HG03354 (cell line): ENCODE measurements around the gene ATXN10.
"Not testable (repeated sequence)": the region's sequence is repeated elsewhere in the genome, so short reads cannot be mapped to it uniquely, and the experiment has no call there.

ENCODE experiments used
- ATAC-seq: cut with Tn5 transposase; IDR thresholded peaks from one replicate; pipeline ENCODE4 v1.9.1; 2021; ENCODE audit warnings: mild to moderate bottlenecking; ENCODE audit not compliant: unreplicated experiment, poor library complexity, severe bottlenecking

ATXN10 gene

DNA sequence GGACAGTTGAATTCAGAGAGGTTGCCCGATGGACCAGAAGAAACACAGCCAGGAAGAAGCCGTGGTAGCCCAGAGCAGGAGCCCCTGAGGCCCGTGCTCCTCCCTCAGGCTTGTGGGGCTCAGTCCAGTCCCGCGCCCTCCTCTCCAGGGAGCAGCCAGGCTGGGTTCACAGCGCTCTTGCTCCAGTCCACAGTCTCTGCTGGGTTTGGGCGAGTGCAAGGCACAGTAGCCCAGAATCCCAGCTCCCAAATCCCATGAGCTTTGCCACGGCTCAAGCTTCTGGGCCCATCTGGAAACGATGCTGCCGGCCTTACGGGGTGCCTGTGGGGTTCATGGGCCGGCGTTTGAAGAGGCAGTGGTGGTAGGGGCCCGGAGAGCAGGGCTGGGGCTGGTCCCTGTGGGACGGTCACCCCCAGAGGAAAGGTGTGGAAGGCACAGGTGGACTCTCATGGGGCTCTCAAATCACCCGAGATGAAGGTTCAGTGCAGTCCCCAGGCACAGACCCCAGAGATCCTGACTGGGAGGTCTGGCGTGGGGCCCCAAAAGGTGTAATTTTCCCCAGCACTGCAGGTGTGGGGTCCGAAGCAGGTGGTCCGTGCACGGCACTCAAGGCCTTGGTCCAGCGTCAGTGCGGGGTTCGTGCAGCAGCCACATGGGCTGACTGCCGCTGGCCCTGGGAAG, 30.6 kb upstream of the ATXN10 start:
- no peak for ATAC-seq

GRCh38 chr22:45642986-45643385, 28.6 kb upstream of the ATXN10 start:
- no peak for ATAC-seq

- no peak for ATAC-seq
These were observed 26.9 kb upstream of the ATXN10 start for GRCh38 chr22:45644714-45645113.

DNA sequence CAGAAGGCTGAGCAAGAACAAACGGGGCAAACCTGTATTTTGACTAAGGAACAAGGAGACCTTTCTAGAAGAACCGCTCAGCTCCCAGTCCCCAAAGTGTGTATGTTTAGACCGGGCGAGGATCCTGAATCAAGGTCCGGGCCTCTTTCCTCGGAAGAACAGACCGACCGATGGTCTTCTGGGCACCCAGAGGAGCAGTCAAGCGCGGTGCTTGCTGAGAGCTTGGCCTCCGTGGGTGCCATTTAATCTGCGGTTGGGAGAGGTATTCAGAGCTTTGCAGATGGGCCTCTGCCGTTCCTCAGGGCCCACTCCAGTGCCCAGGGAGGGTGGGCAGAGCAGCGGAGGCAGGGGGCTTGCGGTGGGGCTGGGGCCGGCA, 26.5 kb upstream of the ATXN10 start:
- no peak for ATAC-seq

DNA sequence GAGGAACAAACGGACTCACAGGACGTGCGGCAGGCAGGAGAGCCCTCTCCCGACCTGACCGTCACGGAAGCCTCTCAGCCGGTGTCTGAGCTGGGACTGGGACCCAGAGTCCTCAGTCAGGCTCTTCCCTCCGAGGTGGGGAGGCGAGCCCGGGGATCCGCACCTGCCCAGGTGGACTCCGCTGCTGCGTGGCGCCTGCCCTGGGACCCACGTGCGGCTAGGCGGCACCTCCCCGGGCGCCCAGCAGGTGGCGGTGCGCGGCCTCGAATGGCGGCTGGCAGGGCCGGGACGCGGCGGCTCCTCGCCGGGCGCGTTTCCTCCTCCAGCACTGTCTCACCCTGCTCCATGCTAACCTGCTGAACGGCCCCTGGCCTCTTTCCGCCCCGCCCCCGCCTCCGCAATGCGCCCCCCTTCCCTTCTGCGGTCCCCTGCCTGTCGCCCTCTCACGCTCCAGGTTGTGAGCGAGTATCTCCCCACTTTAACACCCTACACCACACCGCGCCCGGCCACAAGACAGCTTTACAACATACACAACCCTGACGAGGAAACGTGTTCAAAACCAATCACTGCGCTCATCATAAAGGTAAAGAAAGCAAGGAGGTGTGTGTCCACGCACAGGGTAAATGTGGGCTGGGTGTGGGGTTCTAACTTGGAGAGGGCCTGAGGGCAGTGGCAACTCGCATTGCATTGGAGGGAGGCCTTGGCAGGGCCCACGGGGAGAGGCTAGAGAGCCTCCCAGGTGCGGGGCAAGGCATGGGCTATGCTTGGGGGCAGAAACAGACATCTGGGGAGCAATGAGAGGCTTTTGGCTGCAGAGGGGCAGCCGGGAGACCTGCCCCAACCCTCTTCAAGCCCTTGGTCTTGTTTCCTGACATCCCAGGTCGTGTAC, 25.9 kb upstream of the ATXN10 start:
- ATAC-seq: no peak

DNA sequence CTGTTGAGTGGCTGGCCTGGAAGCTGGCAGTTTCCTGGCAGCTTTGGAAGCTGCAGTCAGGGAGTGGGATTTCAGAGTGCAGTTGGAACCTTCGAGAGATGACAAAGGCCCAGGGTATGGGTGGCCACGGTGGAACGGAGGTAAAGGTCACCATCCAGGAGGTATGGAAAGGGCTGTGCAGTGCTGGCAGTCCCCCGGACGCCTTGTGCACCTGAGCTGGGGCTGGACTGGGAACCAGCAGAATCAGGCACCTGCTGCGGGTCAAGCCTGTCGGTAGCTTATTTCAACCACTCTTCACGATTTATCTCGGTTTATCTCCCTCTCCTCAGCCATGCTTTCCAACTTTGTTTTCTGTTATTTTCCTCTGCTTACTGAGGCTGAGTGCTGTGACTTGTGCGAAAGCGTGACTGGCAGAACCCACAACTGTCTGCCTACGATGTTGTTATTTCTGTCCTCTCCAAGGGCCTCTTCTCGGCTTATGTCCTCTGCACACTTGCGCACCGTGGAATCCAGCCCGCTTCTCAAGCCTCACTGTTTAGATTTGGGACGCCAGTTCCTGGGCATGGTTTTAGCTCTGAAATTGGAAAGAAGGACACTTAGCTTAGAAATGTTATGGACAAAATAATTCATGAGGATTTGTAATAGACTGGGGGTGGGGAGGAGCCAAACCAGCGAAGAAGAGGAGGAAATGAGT, 24.0 kb upstream of the ATXN10 start:
- ATAC-seq: no peak

- ATAC-seq: no peak
These were observed 23.1 kb upstream of the ATXN10 start for GRCh38 chr22:45648301-45649117.

DNA sequence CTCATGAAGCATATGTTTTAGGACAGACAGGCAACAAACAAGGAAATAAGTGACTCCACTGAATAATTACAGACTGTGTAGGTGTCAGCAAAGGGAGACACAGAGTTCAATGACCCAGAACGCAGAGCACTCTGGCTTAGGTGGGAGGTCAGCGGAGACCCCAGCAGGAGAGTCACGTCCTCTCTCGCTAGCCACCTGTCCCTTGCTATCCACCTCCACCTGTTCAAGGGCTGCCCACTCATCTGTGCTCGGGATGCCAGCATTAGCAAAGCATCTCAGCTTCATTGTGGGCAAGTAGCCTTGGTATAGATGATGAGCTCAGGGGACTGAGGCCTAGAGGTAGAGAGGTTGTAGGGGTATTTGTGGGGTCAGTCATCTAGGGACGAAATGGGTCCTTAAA, 21.8 kb upstream of the ATXN10 start:
- ATAC-seq: no peak

- ATAC-seq: no peak
These were observed 20.9 kb upstream of the ATXN10 start for GRCh38 chr22:45650721-45651120.

- no peak for ATAC-seq
These were observed 19.6 kb upstream of the ATXN10 start for GRCh38 chr22:45651931-45652528.

GRCh38 chr22:45656577-45656976, 15.1 kb upstream of the ATXN10 start:
- ATAC-seq: no peak

DNA sequence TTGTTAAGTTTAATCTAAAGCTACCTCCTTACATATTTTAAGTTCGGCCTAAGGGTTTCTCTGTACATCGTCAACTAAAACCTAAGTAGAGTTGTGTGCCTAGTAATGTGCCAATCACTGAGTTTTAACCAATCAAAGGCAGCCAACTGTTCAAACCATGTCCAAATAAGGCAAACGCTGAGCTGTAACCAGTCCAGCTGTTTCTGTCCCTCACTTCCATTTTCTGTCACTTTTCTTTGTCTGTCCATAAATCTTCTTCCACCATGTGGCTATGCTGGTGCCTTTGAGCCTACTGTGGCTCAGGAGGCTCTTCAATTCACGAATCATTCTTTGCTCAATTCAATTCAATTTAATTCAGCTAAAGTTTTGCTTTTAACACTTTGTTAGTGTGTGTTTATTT, 13.9 kb upstream of the ATXN10 start:
- no peak for ATAC-seq

DNA sequence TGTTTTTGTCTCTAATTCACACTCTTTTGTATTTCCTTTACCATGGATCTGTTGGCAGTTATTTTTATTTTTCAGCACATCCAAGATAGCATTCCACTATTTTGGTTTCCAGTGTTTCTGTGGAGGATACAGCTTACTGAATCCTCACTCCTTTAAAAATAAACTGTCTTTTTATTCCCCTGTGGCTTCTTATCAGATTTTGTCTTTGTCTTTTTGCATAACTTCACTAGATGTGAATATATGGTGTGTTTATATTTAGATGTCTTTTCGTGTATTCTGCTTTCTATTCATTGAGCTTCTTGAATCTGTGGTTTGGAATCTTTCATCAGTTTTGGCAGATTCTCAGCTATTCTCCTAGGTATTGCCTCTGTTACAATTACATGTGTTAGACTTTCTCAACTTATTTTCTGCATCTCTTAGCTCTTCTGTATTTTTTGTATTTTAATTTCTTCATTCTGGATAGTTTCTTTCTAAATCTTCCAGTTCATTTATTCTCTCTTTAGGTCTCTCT, 7.4 kb upstream of the ATXN10 start:
- no peak for ATAC-seq

DNA sequence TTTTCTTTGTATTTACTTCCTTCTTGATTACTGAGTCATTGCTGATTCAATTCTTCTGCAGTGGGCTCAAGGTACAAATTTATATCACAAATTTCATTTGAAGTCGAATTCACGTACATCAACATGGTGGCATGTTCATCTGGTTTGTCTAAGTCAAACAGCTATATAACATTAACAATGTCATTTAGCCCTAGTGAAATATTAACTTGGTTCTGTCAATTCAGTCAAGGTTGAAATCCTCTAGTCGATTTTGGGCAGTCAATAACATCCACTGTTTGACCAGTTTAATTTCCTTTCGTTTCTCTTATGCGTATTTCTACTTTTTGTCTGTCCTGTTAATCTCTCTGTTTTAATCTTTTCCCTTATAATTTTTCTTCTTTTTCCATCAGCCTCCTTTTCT, 4.1 kb upstream of the ATXN10 start:
- ATAC-seq: no peak

GRCh38 chr22:45670363-45670762, 1.3 kb upstream of the ATXN10 start:
- not testable (repeated sequence) for ATAC-seq

GRCh38 chr22:45670981-45671782, 452 bp upstream of the ATXN10 start:
- ATAC-seq: no peak

DNA sequence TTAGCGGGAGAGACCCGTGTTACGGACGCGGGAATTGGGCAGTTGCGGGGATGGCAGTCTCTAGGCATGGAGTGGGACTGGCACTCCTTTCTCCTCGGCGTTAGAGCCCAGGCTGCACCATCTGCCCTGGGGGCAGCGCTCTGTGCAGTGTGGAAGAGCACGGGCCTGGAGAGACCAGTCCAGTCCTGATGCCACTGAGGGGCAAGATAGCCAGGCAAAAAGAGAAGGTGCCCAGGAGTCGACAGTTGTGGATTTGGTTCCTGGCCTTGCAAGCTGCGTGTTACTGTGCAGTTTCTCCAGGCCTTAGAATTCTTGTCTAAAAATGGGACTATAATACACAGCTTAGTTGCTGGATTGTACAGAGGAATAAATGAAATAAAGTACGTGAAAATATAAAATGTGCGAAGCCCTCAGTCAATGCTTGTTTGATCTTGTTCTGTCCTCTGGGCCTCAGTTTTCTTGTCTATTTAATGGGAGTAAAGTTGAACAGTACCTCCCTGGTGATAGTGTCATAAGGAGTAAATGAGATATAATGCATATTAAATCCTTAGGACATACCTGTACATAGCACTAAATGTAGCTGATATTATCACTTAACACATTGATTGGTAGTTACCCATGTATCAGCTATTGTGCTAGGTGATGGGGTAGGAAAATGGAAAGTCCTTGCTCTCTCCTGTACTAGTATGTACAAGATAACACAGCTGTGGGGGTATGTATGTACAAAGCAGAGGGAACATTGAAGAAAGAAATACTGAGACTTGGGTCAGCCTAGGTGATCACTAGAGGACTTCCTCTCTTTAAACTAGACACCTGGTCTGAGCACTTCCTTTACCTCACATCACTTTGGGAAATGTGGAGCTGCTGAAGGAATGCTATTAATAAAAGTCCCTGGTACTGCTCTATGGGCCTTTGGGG, 1.2 kb downstream of the ATXN10 start:
- ATAC-seq: no peak
